Uterus (tissue), 2 donors: ENCODE data around the gene MED27.

Source experiments
- CTCF ChIP-seq, 4 experiments: fragments of 200-600 bp in 2 of 4; fragments of 450-650 bp in 2 of 4; sonication (generic) in 2 of 4; IDR thresholded peaks; one replicate each; pipeline ENCODE4 v1.5.1; 2016 to 2019; ENCODE audit warnings: antibody characterized with exemption in 4 of 4, mild to moderate bottlenecking in 2 of 4, moderate library complexity in 1 of 4
- POLR2A ChIP-seq, 2 donors: fragments of 450-650 bp; IDR thresholded peaks; one replicate each; pipeline ENCODE4 v1.6.1; 2016; ENCODE audit warnings: antibody characterized with exemption in 2 of 2, mild to moderate bottlenecking in 1 of 2, moderate library complexity in 1 of 2

- TF ChIP-seq CTCF (IDR thresholded peaks at IDR 0.05) = no peak
- no peak for TF ChIP-seq POLR2A (IDR thresholded peaks at IDR 0.05)
Measured at GRCh38 chr9:131912671-131913070, 167.0 kb downstream of the MED27 start.
